Tibial nerve (tissue), 4 donors: ENCODE data around the gene SUFU. TPM values are rescaled to one million over a fixed set of nuclear protein-coding genes. Genes with fewer than 3 reads are reported as not detected.

ENCODE experiments used
- DNase-seq, 2 donors: peaks; one replicate each; pipeline ENCODE4 v3.0.0-alpha.2; 2019; ENCODE audit warnings: low spot score in 2 of 2
- H3K27ac ChIP-seq, 4 donors: fragments of 200-600 bp; sonication (generic) in 3 of 4; one replicate each; pipeline ENCODE4 v1.5.1; 2017 to 2019; ENCODE audit warnings: mild to moderate bottlenecking in 1 of 4
- H3K27me3 ChIP-seq, 2 donors: fragments of 200-600 bp; sonication (generic) in 1 of 2; one replicate each; pipeline versions ENCODE4 v1.5.1 to v1.6.0; 2017 to 2019
- H3K36me3 ChIP-seq, 3 donors: fragments of 200-600 bp; sonication (generic); one replicate each; pipeline ENCODE4 v1.5.1; 2018 to 2019
- H3K4me1 ChIP-seq, 4 donors: fragments of 200-600 bp; sonication (generic) in 3 of 4; one replicate each; pipeline ENCODE4 v1.5.1; 2017 to 2019
- H3K4me3 ChIP-seq, 4 donors: fragments of 200-600 bp; sonication (generic) in 3 of 4; one replicate each; pipeline ENCODE4 v1.5.1; 2017 to 2019; ENCODE audit warnings: mild to moderate bottlenecking in 1 of 4, moderate library complexity in 1 of 4
- H3K9me3 ChIP-seq, 4 donors: fragments of 200-600 bp; sonication (generic) in 3 of 4; one replicate each; pipeline ENCODE4 v1.5.1; 2017 to 2019
- CTCF ChIP-seq, 5 experiments: fragments of 200-600 bp in 3 of 5; fragments of 450-650 bp in 2 of 5; sonication (generic) in 3 of 5; IDR thresholded peaks; one replicate each; pipeline ENCODE4 v1.5.1; 2016 to 2019; ENCODE audit warnings: antibody characterized with exemption in 5 of 5, mild to moderate bottlenecking in 3 of 5, moderate library complexity in 2 of 5
- EP300 ChIP-seq, 2 donors: sonication (generic); formaldehyde crosslinking; IDR thresholded peaks; one replicate each; pipeline ENCODE4 v1.6.1; 2017; ENCODE audit warnings: antibody characterized with exemption in 2 of 2, mild to moderate bottlenecking in 1 of 2
- POLR2A ChIP-seq, 2 donors: fragments of 450-650 bp; IDR thresholded peaks; one replicate each; pipeline ENCODE4 v1.6.1; 2017; ENCODE audit warnings: antibody characterized with exemption in 2 of 2, mild to moderate bottlenecking in 2 of 2, moderate library complexity in 2 of 2
- WGBS, 2 donors: methylation state at CpG; one replicate each; pipeline ENCODE4 v1.1.5; 2018; 5-methylcytosine and 5-hydroxymethylcytosine counted together
- total RNA-seq, 4 donors: library from RNA; depleted of rRNA; stranded (reverse); fragments of >200 nt; gene quantifications; one replicate each; pipeline ENCODE4 v1.1.0, GENCODE V29; 2016

The SUFU gene
- total RNA-seq, 4 donors from 2014 or later, result 9.8 to 17.1 (median 14.2) TPM

GRCh38 chr10:102467318-102467717 is 36.5 kb upstream of the SUFU start:
- Histone ChIP-seq H3K27ac (no peak overlapping the region), H3K36me3 (peaks cover 0 to 16% (median 0%) of the 10 kb centered on the region in 3 donors), H3K4me1 (peaks cover 0 to 16% (median 6%) of the 10 kb centered on the region in 4 donors), H3K27me3 (no peaks in the 10 kb centered on the region), H3K9me3 (no peaks in the 10 kb centered on the region), H3K4me3 (no peak overlapping the region)
- TF ChIP-seq EP300 (IDR thresholded peaks at IDR 0.05) (no peak), CTCF (IDR thresholded peaks at IDR 0.05) (no peak), POLR2A (IDR thresholded peaks at IDR 0.05) (no peak)
- WGBS, 2 donors, result 89 to 92% methylated on average over 6 of the region's 6 CpGs
- DNase-seq, result no peak

GRCh38 chr10:102467971-102468438 is 35.8 kb upstream of the SUFU start:
- Histone ChIP-seq H3K4me1 (peaks cover 0 to 10% (median 4%) of the 10 kb centered on the region in 4 donors), H3K36me3 (peaks cover 0 to 23% (median 0%) of the 10 kb centered on the region in 3 donors), H3K4me3 (no peak overlapping the region), H3K27me3 (no peaks in the 10 kb centered on the region), H3K9me3 (no peaks in the 10 kb centered on the region), H3K27ac (no peak overlapping the region)
- 56 to 58% methylated on average over 6 of the region's 6 CpGs for WGBS, 2 donors
- TF ChIP-seq POLR2A (IDR thresholded peaks at IDR 0.05) (no peak), CTCF (IDR thresholded peaks at IDR 0.05) (no peak)
- no peak for DNase-seq

GRCh38 chr10:102468683-102469082 is 35.1 kb upstream of the SUFU start:
- Histone ChIP-seq H3K27me3 (no peaks in the 10 kb centered on the region), H3K4me3 (no peak overlapping the region), H3K27ac (no peak overlapping the region), H3K9me3 (no peaks in the 10 kb centered on the region), H3K36me3 (peaks cover 0 to 30% (median 0%) of the 10 kb centered on the region in 3 donors), H3K4me1 (peaks cover 0 to 8% (median 3%) of the 10 kb centered on the region in 4 donors)
- TF ChIP-seq POLR2A (IDR thresholded peaks at IDR 0.05), result no peak
- no peak for TF ChIP-seq EP300 (IDR thresholded peaks at IDR 0.05)
- no peak for TF ChIP-seq CTCF (IDR thresholded peaks at IDR 0.05)
- WGBS, 2 donors, result 35 to 37% methylated on average over 9 of the region's 9 CpGs
- DNase-seq, result no peak

- Histone ChIP-seq H3K4me3 (no peak overlapping the region), H3K27me3 (no peaks in the 10 kb centered on the region), H3K36me3 (peaks cover 0 to 42% (median 0%) of the 10 kb centered on the region in 3 donors), H3K4me1 (peaks cover 0 to 8% (median 3%) of the 10 kb centered on the region in 4 donors), H3K9me3 (no peaks in the 10 kb centered on the region), H3K27ac (no peak overlapping the region)
- no peak for DNase-seq
- 92 to 94% methylated on average over 24 to 34 of the region's 36 CpGs for WGBS, 2 donors
- no peak for TF ChIP-seq POLR2A (IDR thresholded peaks at IDR 0.05)
- no peak for TF ChIP-seq EP300 (IDR thresholded peaks at IDR 0.05)
- no peak for TF ChIP-seq CTCF (IDR thresholded peaks at IDR 0.05)
These were observed 32.9 kb upstream of the SUFU start for GRCh38 chr10:102470579-102471546.
